HEK293T (cell line): ENCODE results near the gene GPATCH4.

ENCODE experiments used
- ARNT ChIP-seq: fragments of 450-650 bp; IDR thresholded peaks from 2 replicates; pipeline ENCODE4 v1.6.1; 2017; ENCODE audit warnings: mild to moderate bottlenecking
- BHLHE40 ChIP-seq: fragments of 450-650 bp; IDR thresholded peaks from 2 replicates; pipeline ENCODE4 v1.6.1; 2016; ENCODE audit warnings: mild to moderate bottlenecking, moderate library complexity, borderline replicate concordance
- ELF4 ChIP-seq: fragments of 450-650 bp; IDR thresholded peaks from 2 replicates; pipeline ENCODE4 v1.6.1; 2017; ENCODE audit warnings: antibody characterized with exemption
- FOXA1 ChIP-seq: fragments of 450-650 bp; IDR thresholded peaks from 2 replicates; pipeline ENCODE4 v1.6.1; 2016; ENCODE audit warnings: mild to moderate bottlenecking
- FOXK2 ChIP-seq: fragments of 450-650 bp; IDR thresholded peaks from 2 replicates; pipeline ENCODE4 v1.6.1; 2016; ENCODE audit warnings: mild to moderate bottlenecking
- FOXM1 ChIP-seq: fragments of 450-650 bp; IDR thresholded peaks from 2 replicates; pipeline ENCODE4 v1.6.1; 2017; ENCODE audit warnings: mild to moderate bottlenecking, borderline replicate concordance
- SUZ12 ChIP-seq: fragments of 450-650 bp; IDR thresholded peaks from 2 replicates; pipeline ENCODE4 v1.6.1; 2016; ENCODE audit warnings: mild to moderate bottlenecking
- TARDBP ChIP-seq: fragments of 450-650 bp; IDR thresholded peaks from 2 replicates; pipeline ENCODE4 v1.6.1; 2016
- ZNF384 ChIP-seq: fragments of 450-650 bp; IDR thresholded peaks from 2 replicates; pipeline ENCODE4 v1.6.1; 2016

- TF ChIP-seq FOXM1 (no peak), FOXK2 (no peak), TARDBP (no peak), ELF4 (no peak), ARNT (no peak), ZNF384 (no peak), BHLHE40 (no peak), SUZ12 (no peak), FOXA1 (no peak)
These were observed 10.7 kb downstream of the GPATCH4 start for GRCh38 chr1:156590326-156591180.
